ENCODE measurements around the gene H1-8.
"Not testable (repeated sequence)": the region's sequence is repeated elsewhere in the genome, so short reads cannot be mapped to it uniquely, and the experiment has no call there.

DNA sequence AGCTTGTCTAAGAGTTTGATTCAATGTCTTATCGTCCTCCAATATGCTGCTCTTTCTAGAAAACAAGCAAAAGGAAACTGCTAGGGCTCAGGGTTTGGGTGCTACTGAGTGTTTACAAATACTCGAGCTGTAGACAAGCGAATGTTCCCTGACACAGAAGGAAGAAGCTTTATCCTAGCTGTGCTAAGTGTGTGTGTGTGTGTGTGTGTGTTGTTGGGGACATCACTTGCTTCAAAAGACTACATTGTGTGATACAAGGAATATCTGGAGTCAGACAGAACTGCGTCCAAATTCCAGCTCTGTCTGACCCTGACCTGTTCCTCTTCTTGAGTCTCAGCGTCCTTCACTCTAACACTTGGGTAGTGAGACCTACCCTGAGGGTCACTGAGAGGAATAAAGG is 48.5 kb upstream of the H1-8 start:
- not testable (repeated sequence) for TF ChIP-seq CTCF (IDR thresholded peaks at IDR 0.05; ENCODE audit: insufficient read depth, low read length, poor library complexity, severe bottlenecking); EZH2phosphoT487 (conservative IDR thresholded peaks at IDR 0.05; ENCODE audit: low read length)

Data from SU-DHL-6 (cell line).